CD4-positive, alpha-beta T cell (primary cell): ENCODE measurements around the gene RFC2. TPM values are rescaled to one million over a fixed set of nuclear protein-coding genes. Genes with fewer than 3 reads are reported as not detected.

ENCODE experiments used
- ATAC-seq: fragments of 200-7000 bp; cut with Tn5 transposase; one replicate; pipeline ENCODE4 v1.10.0; 2022; ENCODE audit warnings: mild to moderate bottlenecking; ENCODE audit not compliant: poor library complexity
- CTCF ChIA-PET: fragments of 350-600 bp; sonication (Branson Sonifier 250); formaldehyde crosslinking; loops from one replicate; lab custom pipeline; 2021; ENCODE audit warnings: antibody characterized with exemption, inconsistent platforms; lab: Charles Lee
- POLR2A ChIA-PET: fragments of 350-600 bp; sonication (Branson Sonifier 250); formaldehyde crosslinking; loops from one replicate; lab custom pipeline; 2021; ENCODE audit warnings: antibody characterized with exemption, inconsistent platforms; lab: Charles Lee
- DNase-seq, 14 experiments: peaks; one replicate each; pipeline ENCODE4 v3.0.0-alpha.2; 2013 to 2020; ENCODE audit warnings: mixed read lengths in 2 of 14
- H3K27ac ChIP-seq, 2 donors: one replicate each; pipeline versions ENCODE4 v1.5.1 to v1.7.0; 2013; ENCODE audit warnings: low read length in 2 of 2, low read depth in 1 of 2, mild to moderate bottlenecking in 1 of 2
- H3K27me3 ChIP-seq, 2 experiments: 1 replicate in 1 of 2; 2 replicates in 1 of 2; pipeline versions ENCODE4 v1.6.1 to v1.7.0; 2013; ENCODE audit warnings: low read length in 2 of 2, control low read depth in 1 of 2, mild to moderate bottlenecking in 1 of 2, moderate library complexity in 1 of 2; ENCODE audit not compliant: insufficient read depth in 2 of 2, control insufficient read depth in 1 of 2
- H3K36me3 ChIP-seq: one replicate; pipeline ENCODE4 v1.6.1; 2013; ENCODE audit warnings: low read length, control low read depth; ENCODE audit not compliant: insufficient read depth
- H3K4me1 ChIP-seq: one replicate; pipeline ENCODE4 v1.6.1; 2013; ENCODE audit warnings: low read length, control low read depth; ENCODE audit not compliant: insufficient read depth
- H3K4me3 ChIP-seq: one replicate; pipeline ENCODE4 v1.5.1; 2013; ENCODE audit warnings: mild to moderate bottlenecking, low read length, moderate library complexity
- H3K9me3 ChIP-seq, 2 experiments: 1 replicate in 1 of 2; 2 replicates in 1 of 2; pipeline versions ENCODE4 v1.6.1 to v1.7.0; 2013; ENCODE audit warnings: low read length in 2 of 2, mild to moderate bottlenecking in 2 of 2, control low read depth in 1 of 2, moderate library complexity in 1 of 2; ENCODE audit not compliant: control insufficient read depth in 1 of 2, insufficient read depth in 1 of 2
- H3K27ac Mint-ChIP-seq: one replicate; pipeline ENCODE4 v1.8.0; 2020; ENCODE audit warnings: mixed read lengths
- H3K27me3 Mint-ChIP-seq: one replicate; pipeline ENCODE4 v1.8.0; 2021; ENCODE audit warnings: mixed read lengths
- H3K36me3 Mint-ChIP-seq: one replicate; pipeline ENCODE4 v1.8.0; 2021; ENCODE audit warnings: low read depth, mixed read lengths
- H3K4me1 Mint-ChIP-seq: one replicate; pipeline ENCODE4 v1.8.0; 2021; ENCODE audit warnings: low read depth, mixed read lengths
- H3K4me3 Mint-ChIP-seq: one replicate; pipeline ENCODE4 v1.8.0; 2020; ENCODE audit warnings: mild to moderate bottlenecking, mixed read lengths
- H3K9me3 Mint-ChIP-seq: one replicate; pipeline ENCODE4 v1.8.0; 2020; ENCODE audit warnings: mixed read lengths
- CTCF ChIP-seq: fragments of 200-600 bp; IDR thresholded peaks from one replicate; pipeline ENCODE4 v1.8.0; 2022; ENCODE audit warnings: antibody characterized with exemption, mild to moderate bottlenecking
- intact Hi-C, 2 experiments: fragments of 100-400 bp; cut with DNase I in 1 of 2; cut with micrococcal nuclease in 1 of 2; formaldehyde crosslinking; loops; one replicate each; pipeline versions ENCODE4 v1.15.1 to v1.9.0; 2023 to 2025; cut with DNase I, micrococcal nuclease
- total RNA-seq, 174 experiments: library from RNA in 2 of 174; stranded (reverse) in 2 of 174; gene quantifications; one replicate each; pipeline ENCODE4 v1.2.3 and lab custom pipeline; 2021 to 2026

The RFC2 gene
- total RNA-seq, 2 experiments from 2014 or later, result 8.5 to 9.6 TPM

GRCh38 chr7:74282748-74283459, 28.7 kb upstream of the RFC2 start:
- DNase-seq (no peak), ATAC-seq (no peak)
- Mint-ChIP-seq H3K27ac (no peak overlapping the region), H3K4me3 (no peak overlapping the region), H3K9me3 (no peaks in the 10 kb centered on the region), H3K36me3 (no peaks in the 10 kb centered on the region), H3K4me1 (peaks cover under 1% of the 10 kb centered on the region), H3K27me3 (peaks cover under 1% of the 10 kb centered on the region)
- POLR2A ChIA-PET, result no interaction called here
- no peaks in the 10 kb centered on the region for H3K36me3 ChIP-seq
- CTCF ChIA-PET, result no interaction called here
- intact Hi-C loops, result no loop called here
- no peak for TF ChIP-seq CTCF
- no peaks in the 10 kb centered on the region for H3K4me1 ChIP-seq
- H3K9me3 ChIP-seq, result peaks cover 0 to 4% of the 10 kb centered on the region in 2 experiments
- no peak overlapping the region for H3K4me3 ChIP-seq
- peaks cover 0 to 5% of the 10 kb centered on the region in 2 experiments for H3K27me3 ChIP-seq
- no peak overlapping the region for H3K27ac ChIP-seq

- Histone ChIP-seq H3K4me1 (no peaks in the 10 kb centered on the region), H3K36me3 (no peaks in the 10 kb centered on the region), H3K27me3 (peaks cover 0 to 5% of the 10 kb centered on the region in 2 experiments), H3K27ac (no peak overlapping the region), H3K9me3 (peaks cover 0 to 4% of the 10 kb centered on the region in 2 experiments), H3K4me3 (no peak overlapping the region)
- CTCF ChIA-PET, result no interaction called here
- intact Hi-C loops, result no loop called here
- no peak for ATAC-seq
- Mint-ChIP-seq H3K27ac (no peak overlapping the region), H3K27me3 (no peaks in the 10 kb centered on the region), H3K36me3 (no peaks in the 10 kb centered on the region), H3K4me1 (no peaks in the 10 kb centered on the region), H3K9me3 (no peaks in the 10 kb centered on the region), H3K4me3 (no peak overlapping the region)
- TF ChIP-seq CTCF, result no peak
- POLR2A ChIA-PET, result no interaction called here
- DNase-seq, result no peak
These were observed 26.8 kb upstream of the RFC2 start for GRCh38 chr7:74280985-74281384.

- H3K4me1 ChIP-seq, result peaks cover 2% of the 10 kb centered on the region
- no peak overlapping the region for H3K4me3 Mint-ChIP-seq
- no peaks in the 10 kb centered on the region for H3K4me1 Mint-ChIP-seq
- H3K27me3 ChIP-seq, result peaks cover 0 to 2% of the 10 kb centered on the region in 2 experiments
- H3K27me3 Mint-ChIP-seq, result no peaks in the 10 kb centered on the region
- ChIA-PET POLR2A (no interaction called here), CTCF (no interaction called here)
- no peak overlapping the region for H3K27ac ChIP-seq
- H3K36me3 ChIP-seq, result no peaks in the 10 kb centered on the region
- intact Hi-C loops, result loop anchor here in 1 of 2 experiments (10.0 kb wide), 1 partner anchor 73 kb away; no protein-coding TSS in a partner anchor
- no peak overlapping the region for H3K27ac Mint-ChIP-seq
- H3K4me3 ChIP-seq, result no peak overlapping the region
- DNase-seq, result no peak
- H3K9me3 Mint-ChIP-seq, result no peaks in the 10 kb centered on the region
- H3K9me3 ChIP-seq, result peaks cover 0 to 1% of the 10 kb centered on the region in 2 experiments
- no peak for ATAC-seq
- H3K36me3 Mint-ChIP-seq, result no peaks in the 10 kb centered on the region
- no peak for TF ChIP-seq CTCF
These were observed 23.4 kb upstream of the RFC2 start for GRCh38 chr7:74277636-74278035.
